ENCODE results near the gene ZDHHC14.

Gene ZDHHC14

DNA sequence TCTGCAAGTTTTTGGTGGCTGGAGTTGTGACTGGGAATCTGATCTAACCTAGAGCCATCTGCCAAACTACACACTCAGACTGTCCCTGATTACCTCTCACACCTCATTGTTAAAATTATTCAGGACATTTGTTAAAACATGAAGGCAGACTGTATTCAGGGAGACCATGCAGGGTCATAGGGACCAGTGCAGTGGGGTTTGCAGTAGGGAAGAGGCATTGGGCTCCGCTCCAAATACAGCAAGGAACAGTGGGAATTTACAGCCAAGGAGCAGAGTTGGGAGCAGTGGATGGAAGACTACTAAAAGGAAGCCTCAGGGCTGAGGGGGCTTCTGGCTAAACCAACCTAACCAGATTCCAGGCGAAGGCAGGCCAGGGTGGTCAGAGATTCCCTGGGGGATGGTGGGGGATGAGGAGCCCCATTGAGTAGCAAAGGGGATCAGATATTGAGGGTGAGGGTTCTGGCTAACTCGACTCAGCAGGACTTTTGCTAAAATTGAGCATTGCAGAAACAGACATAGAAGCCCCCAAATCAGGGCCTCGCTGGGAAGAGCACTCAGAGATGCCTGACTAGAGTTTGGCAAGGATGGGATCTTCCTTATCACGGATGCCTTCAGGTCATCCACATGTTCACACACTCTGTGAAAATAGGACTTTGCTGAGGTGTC lies 172.0 kb downstream of the ZDHHC14 start:
- CTCF ChIA-PET: no interaction called here
- DNase-seq (ENCODE audit: low read depth, low spot score): no peak
- H3K4me3 ChIP-seq (ENCODE audit: low read depth, low read length): no peak overlapping the region
- POLR2A ChIA-PET: no interaction called here
- TF ChIP-seq CTCF (IDR thresholded peaks at IDR 0.05; ENCODE audit: insufficient read depth, low read length, missing control alignments): no peak

DNA sequence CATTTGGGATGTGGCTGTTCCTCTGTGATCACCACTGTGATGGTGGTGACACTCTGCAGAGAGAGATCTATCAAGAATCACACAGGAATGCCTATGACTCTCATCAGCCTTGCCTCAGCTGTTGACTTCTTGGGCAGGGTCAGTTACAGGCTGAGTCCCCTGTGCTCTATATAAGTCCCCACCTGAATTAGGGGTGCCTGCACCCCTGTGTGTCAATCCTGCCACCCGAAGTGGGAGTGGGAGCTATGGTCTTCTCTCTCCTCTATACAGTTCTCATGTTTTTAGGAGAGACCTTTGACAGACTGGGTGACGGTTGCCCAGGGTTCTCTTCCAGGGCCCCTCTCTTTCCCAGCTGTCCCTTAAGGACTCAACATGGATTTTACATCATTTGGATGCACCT lies 173.8 kb downstream of the ZDHHC14 start:
- no peak overlapping the region for H3K4me3 ChIP-seq (ENCODE audit: low read depth, low read length)
- ChIA-PET POLR2A (no interaction called here), CTCF (no interaction called here)
- no peak for TF ChIP-seq CTCF (IDR thresholded peaks at IDR 0.05; ENCODE audit: insufficient read depth, low read length, missing control alignments)
- no peak for DNase-seq (ENCODE audit: low read depth, low spot score)

DNA sequence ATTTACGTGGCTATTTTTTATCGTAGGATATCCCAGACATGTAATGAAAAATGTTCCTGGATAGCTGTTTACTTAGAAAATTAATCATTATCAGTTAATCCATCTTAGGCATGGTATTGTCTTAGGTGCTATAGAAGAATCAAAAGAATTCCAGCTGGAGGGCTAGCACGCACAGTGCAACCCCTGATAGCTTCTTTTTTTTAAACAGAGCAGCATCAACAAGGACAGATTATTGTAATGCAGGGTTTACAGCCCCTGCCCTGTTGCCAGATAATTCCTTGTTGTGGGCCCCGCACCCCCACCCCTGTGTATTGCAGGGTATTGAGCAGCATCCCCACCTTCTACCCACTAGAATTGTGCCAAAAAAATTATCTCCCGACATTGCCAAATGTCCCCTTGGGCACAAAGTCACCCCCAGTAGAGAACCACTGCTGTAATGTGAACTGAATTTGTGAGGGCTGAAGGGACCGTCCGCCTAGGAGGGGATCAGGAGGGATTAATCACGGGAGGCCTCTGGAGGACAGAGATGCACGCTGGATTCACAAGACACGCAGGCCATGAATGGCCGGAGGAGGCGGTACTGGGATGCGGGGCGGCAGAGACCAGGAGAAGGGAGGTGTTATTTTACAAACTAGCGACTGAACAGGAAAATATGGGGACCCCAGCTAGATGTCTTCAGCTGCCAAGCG lies 174.6 kb downstream of the ZDHHC14 start:
- no peak for DNase-seq (ENCODE audit: low read depth, low spot score)
- ChIA-PET POLR2A (no interaction called here), CTCF (no interaction called here)
- TF ChIP-seq CTCF (IDR thresholded peaks at IDR 0.05; ENCODE audit: insufficient read depth, low read length, missing control alignments): no peak
- no peak overlapping the region for H3K4me3 ChIP-seq (ENCODE audit: low read depth, low read length)

DNA sequence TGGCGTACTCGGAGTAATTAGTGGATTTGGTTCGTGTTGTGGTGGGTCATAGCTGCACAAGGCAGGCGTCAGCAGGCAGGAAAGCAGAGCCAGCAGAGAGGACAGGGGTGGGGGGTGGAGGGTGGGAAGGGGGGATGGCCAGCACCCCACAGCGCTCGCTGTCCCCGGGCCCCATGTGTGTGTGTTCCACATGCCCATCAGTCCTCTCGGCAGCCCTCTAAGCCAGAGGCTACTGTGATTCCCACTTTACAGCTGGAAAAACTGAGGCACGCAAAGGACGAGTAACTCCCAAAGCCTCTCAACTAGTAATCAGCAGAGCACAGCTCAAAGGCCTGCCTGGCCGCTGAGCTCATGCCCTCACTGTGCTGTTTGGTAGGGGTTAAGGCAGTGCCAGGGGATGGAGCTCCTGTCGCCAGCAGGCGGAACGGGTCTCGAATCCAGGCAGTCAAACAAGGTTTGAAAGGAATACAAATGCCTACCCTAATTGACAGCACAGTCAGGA lies 175.2 kb downstream of the ZDHHC14 start:
- no peak for TF ChIP-seq CTCF (IDR thresholded peaks at IDR 0.05; ENCODE audit: insufficient read depth, low read length, missing control alignments)
- no peak overlapping the region for H3K4me3 ChIP-seq (ENCODE audit: low read depth, low read length)
- no peak for DNase-seq (ENCODE audit: low read depth, low spot score)
- CTCF ChIA-PET: no interaction called here
- POLR2A ChIA-PET: no interaction called here

DNA sequence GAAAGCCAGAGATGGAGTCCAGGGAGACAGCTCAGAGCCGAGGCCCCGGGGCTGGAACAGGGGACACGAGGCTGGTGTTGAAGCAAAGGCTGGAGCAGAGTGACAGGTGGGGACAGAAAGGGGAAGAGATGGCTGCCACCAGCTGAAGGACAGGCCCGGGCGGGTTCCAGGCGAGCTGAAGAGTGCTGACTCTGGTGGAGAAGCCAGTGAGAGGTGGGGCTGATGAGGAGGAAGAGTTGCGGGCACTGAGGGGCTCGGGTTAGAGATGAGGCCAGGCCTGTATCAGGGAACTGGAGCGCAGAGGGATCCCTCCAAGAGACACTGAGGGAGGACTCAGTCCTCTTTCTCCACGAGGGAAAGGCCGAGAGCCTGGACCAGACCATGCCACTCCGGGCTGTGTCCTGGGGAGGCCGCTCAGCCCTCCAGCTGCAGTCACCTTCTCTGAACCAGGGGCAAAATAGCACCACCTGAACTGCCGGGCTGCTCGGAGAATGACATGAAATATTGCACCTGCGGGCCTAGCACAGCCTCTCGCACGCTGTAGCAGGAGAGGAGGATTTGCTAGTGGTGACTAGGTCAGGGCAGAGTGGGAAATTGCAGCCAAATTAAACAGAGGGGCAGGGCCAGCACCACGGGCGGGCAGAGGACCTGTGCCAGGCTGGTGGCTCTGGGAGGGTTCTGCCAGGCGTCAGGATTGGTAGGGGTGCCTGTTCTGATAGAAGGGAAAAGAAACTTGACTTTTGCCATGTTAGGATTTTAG lies 175.9 kb downstream of the ZDHHC14 start:
- DNase-seq (ENCODE audit: low read depth, low spot score): no peak
- CTCF ChIA-PET: no interaction called here
- no peak for TF ChIP-seq CTCF (IDR thresholded peaks at IDR 0.05; ENCODE audit: insufficient read depth, low read length, missing control alignments)
- POLR2A ChIA-PET: no interaction called here
- H3K4me3 ChIP-seq (ENCODE audit: low read depth, low read length): no peak overlapping the region

DNA sequence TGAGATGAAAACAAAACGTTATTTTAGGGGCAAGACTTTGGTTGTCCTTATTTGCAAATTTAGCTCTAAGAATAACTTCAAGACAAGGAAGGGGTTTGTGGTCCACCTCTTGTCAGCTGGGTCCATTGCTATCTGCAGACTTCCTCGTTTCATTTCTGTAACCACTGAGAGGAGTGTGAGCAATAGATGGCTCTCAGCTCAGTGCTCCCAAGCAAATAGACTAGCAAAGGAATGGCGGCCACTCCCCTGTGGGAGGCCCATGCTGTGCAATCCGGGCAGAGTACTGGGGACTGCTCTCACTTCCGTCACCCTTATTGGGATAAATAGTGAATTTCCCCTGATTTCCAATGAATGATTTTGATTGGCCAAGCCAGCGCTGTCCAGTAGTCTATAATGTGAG lies 176.6 kb downstream of the ZDHHC14 start:
- H3K4me3 ChIP-seq (ENCODE audit: low read depth, low read length): no peak overlapping the region
- ChIA-PET POLR2A (no interaction called here), CTCF (no interaction called here)
- no peak for TF ChIP-seq CTCF (IDR thresholded peaks at IDR 0.05; ENCODE audit: insufficient read depth, low read length, missing control alignments)
- no peak for DNase-seq (ENCODE audit: low read depth, low spot score)

Measured in AG04449 (cell line).